NT2/D1 (cell line): ENCODE measurements around the gene NDUFA5.

Source experiments
- SUZ12 ChIP-seq: IDR thresholded peaks from 2 replicates; pipeline ENCODE4 v1.6.1; 2011; ENCODE audit not compliant: insufficient read length, insufficient read depth; ENCODE audit errors: extremely low read depth
- YY1 ChIP-seq: IDR thresholded peaks from 2 replicates; pipeline ENCODE4 v1.6.1; 2011; ENCODE audit not compliant: insufficient read length, insufficient read depth
- ZNF274 ChIP-seq: IDR thresholded peaks from 2 replicates; pipeline ENCODE4 v1.6.1; 2011; ENCODE audit warnings: mild to moderate bottlenecking, low read depth, low read length

DNA sequence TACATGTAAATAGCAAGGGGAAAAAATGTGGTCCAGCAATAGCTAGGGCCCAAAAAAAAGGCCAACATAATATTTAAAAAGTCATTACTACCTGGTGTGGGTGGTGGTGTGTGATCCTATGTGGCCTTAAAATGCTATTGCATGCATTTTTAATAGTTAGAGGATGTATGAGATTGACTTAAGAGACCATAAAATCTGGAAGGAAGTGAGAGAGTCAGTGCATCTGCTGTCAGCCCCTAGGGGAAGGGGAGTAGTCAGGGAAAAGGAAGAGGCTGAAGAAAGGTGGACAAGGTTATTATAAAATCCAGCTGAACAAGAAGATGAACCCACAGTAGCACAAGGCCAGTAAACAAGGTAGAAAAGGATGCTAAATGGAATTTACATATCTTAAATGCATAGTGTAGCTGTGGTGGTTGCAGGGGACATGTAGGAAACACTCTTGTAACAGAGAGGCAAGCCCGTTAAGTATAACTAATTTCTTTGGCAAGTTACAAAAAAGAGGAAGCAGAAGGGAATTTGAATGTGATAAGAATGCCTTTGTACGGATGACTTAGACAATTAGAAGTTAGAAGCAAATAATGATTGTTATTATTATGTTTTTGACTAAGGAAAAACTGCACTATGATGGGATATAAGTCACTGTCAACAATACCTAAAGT lies 11.9 kb upstream of the NDUFA5 start:
- no peak for TF ChIP-seq ZNF274
- TF ChIP-seq SUZ12 = no peak
- TF ChIP-seq YY1 = no peak
